Hepatic stellate cell (primary cell): ENCODE results near the gene HTR1D.

Source experiments
- DNase-seq: peaks from one replicate; pipeline ENCODE4 v3.0.0; 2011; ENCODE audit warnings: low spot score

HTR1D gene

DNA sequence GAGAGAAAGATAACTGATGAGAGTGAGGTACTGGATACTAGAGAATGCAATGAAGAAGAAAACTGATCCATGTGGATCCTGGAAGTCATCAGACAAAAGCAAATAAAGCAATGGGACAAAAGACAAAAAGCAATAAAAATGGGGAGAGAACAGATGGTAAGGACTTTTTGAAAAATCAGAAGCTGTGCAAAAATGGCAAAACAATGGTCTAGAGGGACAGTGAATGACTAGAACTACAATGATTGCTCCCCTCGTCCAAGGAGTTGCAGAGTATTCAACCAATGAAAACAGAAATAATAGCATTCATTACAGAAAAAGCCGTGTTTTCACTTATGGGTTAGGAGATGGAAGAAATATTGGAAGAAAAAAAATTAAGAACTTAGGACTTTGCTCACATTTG is 67.2 kb downstream of the HTR1D start:
- no peak for DNase-seq

DNA sequence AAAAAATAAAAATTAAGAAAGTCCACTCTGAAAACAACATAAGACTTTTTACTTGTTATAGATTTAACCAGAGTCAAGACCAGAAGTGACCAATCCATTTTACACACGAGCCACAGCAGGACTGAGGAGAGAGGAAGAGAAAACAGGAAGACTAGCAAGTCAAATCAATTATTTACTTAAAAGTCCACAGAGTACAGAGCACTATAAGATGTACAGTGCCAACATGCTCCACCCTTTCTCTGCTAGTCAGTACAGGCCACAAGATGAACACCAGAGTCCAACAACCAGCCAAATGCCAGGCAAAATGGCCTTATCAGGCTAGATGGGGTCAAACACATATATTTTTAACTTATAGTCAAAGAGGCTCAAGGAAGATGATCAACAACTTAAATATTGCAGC is 68.2 kb downstream of the HTR1D start:
- no peak for DNase-seq

DNA sequence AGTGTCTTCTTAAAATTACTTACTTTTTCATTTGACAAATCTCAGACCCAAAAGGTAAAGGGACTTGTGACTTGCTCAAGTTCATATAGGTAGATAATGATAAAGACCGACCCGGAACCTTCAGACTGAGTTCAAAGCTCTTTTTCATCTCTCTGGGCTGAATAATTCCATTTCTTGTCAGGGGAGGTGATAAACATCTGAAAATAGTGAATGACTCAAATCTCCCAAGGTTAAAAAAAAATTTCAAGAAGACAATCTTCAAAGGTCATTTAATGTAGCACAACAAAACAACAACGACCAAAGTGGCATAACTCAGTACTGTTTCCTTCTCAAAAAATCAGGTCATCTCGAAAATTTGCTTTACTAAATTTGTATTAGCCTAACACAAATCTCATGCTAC is 69.2 kb downstream of the HTR1D start:
- no peak for DNase-seq
